ENCODE results near the gene DMBX1.

Gene DMBX1

GRCh38 chr1:46484783-46485490 is 4.7 kb upstream of the DMBX1 start:
- no peak for DNase-seq

DNA sequence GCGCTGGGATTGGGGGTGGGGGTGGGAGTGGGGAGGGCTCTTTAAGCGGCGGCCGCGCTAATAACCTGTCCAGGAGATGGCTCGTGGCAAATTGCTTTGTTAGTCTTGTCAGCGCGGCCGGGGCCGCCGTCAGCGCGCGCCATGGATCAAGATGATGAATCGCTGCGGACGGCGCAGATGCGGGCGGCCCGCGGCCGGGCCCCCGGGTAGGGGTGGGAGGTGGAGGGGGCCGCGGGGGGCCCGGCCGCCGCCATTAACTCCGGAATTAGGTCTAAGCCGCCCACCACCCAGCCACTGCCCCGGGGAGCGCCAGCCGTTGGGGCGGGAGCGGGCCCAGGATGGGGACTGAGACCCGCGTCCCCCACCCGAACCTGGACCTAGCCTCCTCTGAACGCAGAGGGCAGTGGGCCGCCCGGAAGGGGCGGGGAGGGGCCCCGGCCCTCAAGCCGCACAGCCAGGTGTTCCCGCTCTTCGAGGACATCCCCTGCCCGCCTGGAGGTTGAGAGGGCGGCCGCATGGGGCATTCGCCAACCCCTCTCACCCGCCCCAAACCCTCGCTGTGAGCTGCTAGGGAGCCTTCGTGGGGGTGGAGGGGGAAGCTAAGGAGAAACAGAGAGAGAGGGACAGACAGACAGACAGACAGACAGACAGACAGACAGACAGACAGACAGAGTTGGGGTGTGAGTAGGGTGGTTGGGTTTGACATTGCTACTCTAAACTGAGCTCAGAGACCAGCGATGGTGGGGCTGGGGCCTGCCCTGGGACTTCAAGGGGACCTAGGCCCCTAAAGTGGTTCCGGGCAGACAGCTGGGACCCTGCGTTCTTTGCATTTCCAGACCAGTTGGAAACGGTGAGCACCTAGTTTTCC is 3.8 kb upstream of the DMBX1 start:
- no peak for DNase-seq

- no peak for DNase-seq
Observed at GRCh38 chr1:46486432-46487015, 3.1 kb upstream of the DMBX1 start.

GRCh38 chr1:46487818-46488218 is 1.8 kb upstream of the DMBX1 start:
- DNase-seq: peak; percentile 42

- peak; percentile 40 for DNase-seq
Observed at GRCh38 chr1:46488343-46489168, 1.1 kb upstream of the DMBX1 start.

- peak; percentile 61 for DNase-seq
Observed at GRCh38 chr1:46489169-46489637, 433 bp upstream of the DMBX1 start.

GRCh38 chr1:46490406-46490655 is 695 bp downstream of the DMBX1 start:
- no peak for DNase-seq

- no peak for DNase-seq
Observed at GRCh38 chr1:46490656-46491442, 1.2 kb downstream of the DMBX1 start.

GRCh38 chr1:46491443-46492268 is 2.0 kb downstream of the DMBX1 start:
- no peak for DNase-seq

DNA sequence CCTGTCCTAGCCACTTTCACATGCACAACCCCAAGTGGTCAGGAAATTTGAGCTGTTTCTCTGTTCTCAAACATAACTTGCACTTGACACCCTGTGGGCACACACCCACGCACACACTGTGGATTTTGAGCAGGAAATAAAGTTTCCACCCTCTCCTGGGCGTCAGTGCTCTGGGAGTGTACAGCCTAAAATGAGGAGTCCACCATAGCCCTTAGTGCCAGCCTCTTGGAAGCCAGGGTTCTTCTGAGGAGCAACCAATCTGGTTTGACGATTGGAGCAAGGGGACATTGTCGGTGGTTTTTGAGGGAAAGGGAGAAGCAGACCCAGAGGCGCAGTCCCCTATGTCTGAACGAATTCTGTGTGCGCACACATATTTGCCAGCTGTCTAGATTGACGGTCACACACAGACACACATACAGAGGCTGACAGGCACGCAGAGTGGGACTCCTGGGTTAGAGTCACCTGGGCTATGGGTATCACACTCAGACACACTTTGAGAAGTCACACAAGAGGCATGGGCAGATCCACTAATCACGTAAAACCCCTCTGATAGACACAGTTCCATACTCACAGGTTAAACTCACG is 2.7 kb downstream of the DMBX1 start:
- DNase-seq: no peak

DNA sequence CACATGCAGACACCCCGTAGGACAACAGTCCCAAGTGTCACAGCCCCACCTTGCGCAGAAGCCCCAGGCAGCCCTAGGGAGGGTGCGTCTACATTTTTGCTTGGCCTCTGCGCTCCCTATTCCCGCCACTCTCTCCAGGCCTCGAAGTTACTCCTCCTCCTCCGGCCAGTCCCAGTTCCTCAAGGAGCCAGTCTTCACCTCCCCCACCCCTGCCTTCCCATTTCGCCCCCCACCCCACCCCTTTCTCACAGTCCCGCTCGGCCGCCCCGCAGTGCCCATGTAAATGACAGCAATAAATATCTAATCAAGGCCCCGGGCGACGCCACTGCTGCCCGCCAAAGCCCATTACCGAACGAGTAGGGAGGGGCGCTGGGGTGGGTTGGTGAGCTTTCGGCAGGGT is 3.2 kb downstream of the DMBX1 start:
- DNase-seq: no peak

DNA sequence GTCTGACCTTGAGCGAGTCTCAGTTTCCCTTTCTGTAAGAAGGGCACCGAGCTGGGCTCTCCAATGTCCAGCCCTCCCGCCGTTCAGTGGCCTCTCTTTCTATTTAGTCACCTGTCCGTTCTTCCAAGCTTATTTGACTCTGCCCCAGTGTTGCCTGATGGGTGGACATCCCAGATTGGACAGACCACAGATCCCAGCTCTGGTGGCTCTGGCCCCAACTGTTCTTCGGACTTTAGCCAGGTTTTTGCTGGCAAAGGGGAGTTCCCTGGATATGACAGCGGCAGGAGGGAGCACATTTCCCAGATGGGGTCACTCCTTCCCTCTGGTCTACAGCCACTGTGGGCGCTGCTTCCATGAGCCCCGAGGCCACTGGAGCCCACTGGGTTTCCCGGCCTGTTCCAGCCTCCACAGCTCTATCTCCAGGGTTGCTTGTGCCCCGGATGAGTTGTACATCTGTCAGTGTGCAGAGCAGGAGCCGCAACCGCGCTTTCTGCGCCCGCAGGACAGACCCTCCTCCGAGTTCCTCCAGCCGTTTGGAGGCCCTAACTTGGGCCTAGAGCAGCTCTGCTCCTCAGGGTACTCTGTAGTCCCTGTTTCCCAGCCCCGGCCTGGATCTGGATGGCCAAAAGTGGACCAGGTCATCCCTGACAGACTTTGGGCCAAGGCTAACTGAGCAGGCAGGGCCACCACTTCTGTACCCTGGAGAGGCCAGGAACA is 3.8 kb downstream of the DMBX1 start:
- no peak for DNase-seq

DNA sequence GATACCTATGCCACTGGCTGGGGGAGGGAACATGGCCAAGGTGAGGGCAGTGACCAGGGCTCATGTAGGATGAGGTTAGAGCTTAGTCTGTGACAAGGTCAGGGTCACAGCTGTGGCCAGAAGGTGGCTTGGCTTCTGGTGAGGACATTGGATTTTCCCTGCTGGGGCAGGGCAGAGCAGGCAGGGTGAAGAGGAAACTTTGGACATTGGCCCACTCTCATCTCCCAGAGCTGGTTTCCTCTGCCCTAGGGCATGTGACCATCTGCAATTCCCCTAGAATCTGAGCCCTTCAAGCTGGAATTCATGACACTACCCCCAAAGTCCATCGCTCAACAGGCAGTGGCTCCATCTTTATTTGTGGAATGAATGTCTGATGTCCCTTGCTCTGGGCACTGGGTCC is 5.3 kb downstream of the DMBX1 start:
- DNase-seq: no peak

- no peak for DNase-seq
Observed at GRCh38 chr1:46495778-46496177, 6.1 kb downstream of the DMBX1 start.

GRCh38 chr1:46496505-46496904 is 6.9 kb downstream of the DMBX1 start:
- no peak for DNase-seq

GRCh38 chr1:46497020-46497419 is 7.4 kb downstream of the DMBX1 start:
- no peak for DNase-seq

DNA sequence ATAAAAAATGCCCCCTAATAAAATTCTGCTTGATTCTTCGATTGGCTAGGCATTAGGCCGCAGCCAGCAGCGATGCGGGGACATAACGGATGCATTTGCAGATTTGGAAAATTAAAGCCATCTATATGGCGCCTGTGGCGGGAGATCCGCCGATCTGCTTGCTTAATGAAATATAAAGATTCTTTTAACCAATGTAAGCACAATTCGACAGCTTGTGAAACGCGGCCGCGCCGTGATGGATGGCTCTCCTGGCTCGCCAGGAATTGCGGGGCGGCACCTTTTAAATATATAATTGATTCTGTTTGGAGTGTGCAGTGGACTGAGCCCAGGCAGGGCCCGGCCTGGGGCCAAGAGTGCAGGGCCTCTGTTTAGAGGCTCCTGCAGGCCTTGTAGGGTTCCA is 8.0 kb downstream of the DMBX1 start:
- DNase-seq: no peak

GRCh38 chr1:46501528-46501927 is 11.9 kb downstream of the DMBX1 start:
- DNase-seq: no peak

DNA sequence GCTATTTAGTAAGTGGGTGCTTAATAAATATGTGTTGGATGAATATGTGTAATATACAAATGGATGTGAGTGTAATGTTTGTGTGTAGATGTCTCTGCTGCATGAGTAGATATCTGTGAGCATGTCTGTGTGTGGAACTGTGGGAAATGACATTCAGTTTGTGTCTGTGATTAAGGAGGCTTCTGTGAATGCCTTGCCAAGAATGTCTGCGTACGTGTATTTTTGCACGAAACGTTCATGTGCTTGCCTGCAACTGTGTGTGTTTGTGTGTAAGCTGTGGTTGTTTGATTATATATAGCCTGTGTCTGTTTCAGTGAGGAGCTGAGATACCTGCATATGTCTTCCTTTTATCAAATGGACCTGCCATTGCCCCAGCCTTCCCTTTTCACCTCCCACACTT is 13.8 kb downstream of the DMBX1 start:
- no peak for DNase-seq

DNA sequence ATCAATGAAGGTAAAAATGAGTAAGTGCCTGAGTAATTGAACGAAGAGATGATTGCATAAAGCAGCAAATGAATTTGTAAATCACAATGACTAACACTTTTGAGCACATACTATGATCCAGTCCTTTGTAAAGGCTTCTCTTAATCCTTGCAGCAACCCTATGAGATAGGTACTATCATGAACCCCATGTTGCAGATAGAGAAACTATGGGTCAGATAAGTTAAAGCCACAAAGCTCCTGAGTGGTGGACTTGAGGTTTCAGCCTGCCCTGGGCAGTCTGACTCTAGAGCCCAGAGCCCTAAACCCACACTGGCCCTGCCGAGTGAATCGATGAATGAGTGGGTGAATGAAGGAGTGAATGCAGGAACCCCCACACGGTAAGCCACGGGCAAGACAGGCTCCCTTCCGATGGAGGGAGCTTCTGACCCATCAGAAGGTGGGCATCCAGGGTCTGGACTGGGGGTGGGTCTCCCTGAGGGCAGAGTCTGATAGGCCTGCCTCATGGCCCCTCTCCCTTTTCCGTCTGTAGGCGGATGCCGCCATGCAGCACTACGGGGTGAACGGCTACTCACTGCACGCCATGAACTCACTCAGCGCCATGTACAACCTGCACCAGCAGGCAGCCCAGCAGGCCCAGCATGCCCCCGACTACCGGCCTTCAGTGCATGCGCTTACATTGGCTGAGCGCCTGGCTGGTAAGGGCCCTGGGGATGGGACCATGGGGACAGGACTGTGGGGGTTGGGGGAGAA is 17.0 kb downstream of the DMBX1 start:
- DNase-seq: no peak

Data from stimulated activated CD8-positive, alpha-beta memory T cell treated with anti-CD3 and anti-CD28 coated beads, Interleukin-4, amount 100 ng/mL, for 48 hours (primary cell).